Astrocyte (in vitro differentiated cells and primary cell): ENCODE results near the gene PTPN13. TPM values are rescaled to one million over a fixed set of nuclear protein-coding genes. Genes with fewer than 3 reads are reported as not detected.
A peak's percentile ranks its signal among the peaks of the same experiment; 100 is the strongest.

Experiments
- DNase-seq: peaks from one replicate; pipeline ENCODE4 v3.0.0-alpha.2; 2010; ENCODE audit warnings: low read depth
- FAIRE-seq: peaks from 2 replicates; lab custom pipeline; 2011; peaks lifted over from hg19 to GRCh38; lab: Jason Lieb, UNC
- H2AFZ ChIP-seq: 2 replicates; pipeline ENCODE4 v1.6.0; 2012; ENCODE audit warnings: low read depth, low read length, inconsistent platforms
- H3K27ac ChIP-seq: 2 replicates; pipeline ENCODE4 v1.5.1; 2011; ENCODE audit warnings: low read depth, low read length, inconsistent platforms
- H3K27me3 ChIP-seq: 2 replicates; pipeline ENCODE4 v1.6.0; 2011; ENCODE audit warnings: low read length, inconsistent platforms; ENCODE audit not compliant: insufficient read depth
- H3K36me3 ChIP-seq: 2 replicates; pipeline ENCODE4 v1.5.1; 2011; ENCODE audit warnings: low read length, inconsistent platforms; ENCODE audit not compliant: insufficient read depth
- H3K4me1 ChIP-seq: 2 replicates; pipeline ENCODE4 v1.5.1; 2011; ENCODE audit warnings: low read length, inconsistent platforms; ENCODE audit not compliant: insufficient read depth
- H3K4me2 ChIP-seq: 2 replicates; pipeline ENCODE4 v1.6.0; 2012; ENCODE audit warnings: low read length, inconsistent platforms
- H3K4me3 ChIP-seq: 2 replicates; pipeline ENCODE4 v1.5.1; 2011; ENCODE audit warnings: low read depth, mild to moderate bottlenecking, low read length, inconsistent platforms; ENCODE audit not compliant: insufficient read depth
- H3K79me2 ChIP-seq: 2 replicates; pipeline ENCODE4 v1.6.0; 2012; ENCODE audit warnings: mild to moderate bottlenecking, low read length, inconsistent platforms; ENCODE audit not compliant: insufficient read depth
- H3K9ac ChIP-seq: 2 replicates; pipeline ENCODE4 v1.6.0; 2012; ENCODE audit warnings: mild to moderate bottlenecking, low read length, inconsistent platforms
- H3K9me3 ChIP-seq: 2 replicates; pipeline ENCODE4 v1.5.1; 2012; ENCODE audit warnings: low read depth, mild to moderate bottlenecking, low read length, inconsistent platforms; ENCODE audit not compliant: insufficient read depth
- H4K20me1 ChIP-seq: 2 replicates; pipeline ENCODE4 v1.6.0; 2012; ENCODE audit warnings: low read length, inconsistent platforms; ENCODE audit not compliant: insufficient read depth
- H3K27ac Mint-ChIP-seq: one replicate; pipeline ENCODE4 v1.8.0; 2021; ENCODE audit warnings: mild to moderate bottlenecking, mixed read lengths; ENCODE audit not compliant: unreplicated experiment
- H3K27me3 Mint-ChIP-seq: one replicate; pipeline ENCODE4 v1.8.0; 2021; ENCODE audit warnings: low read depth, mixed read lengths; ENCODE audit not compliant: unreplicated experiment
- H3K36me3 Mint-ChIP-seq: one replicate; pipeline ENCODE4 v1.8.0; 2021; ENCODE audit warnings: low read depth, mixed read lengths; ENCODE audit not compliant: unreplicated experiment
- H3K4me1 Mint-ChIP-seq: one replicate; pipeline ENCODE4 v1.8.0; 2021; ENCODE audit warnings: low read depth, mixed read lengths; ENCODE audit not compliant: unreplicated experiment
- H3K4me3 Mint-ChIP-seq: one replicate; pipeline ENCODE4 v1.8.0; 2021; ENCODE audit warnings: mild to moderate bottlenecking, moderate library complexity, mixed read lengths; ENCODE audit not compliant: unreplicated experiment
- H3K9me3 Mint-ChIP-seq: one replicate; pipeline ENCODE4 v1.8.0; 2021; ENCODE audit warnings: mild to moderate bottlenecking, mixed read lengths; ENCODE audit not compliant: unreplicated experiment
- CTCF ChIP-seq: IDR thresholded peaks from 2 replicates; pipeline ENCODE4 v1.5.1; 2011; ENCODE audit warnings: low read depth, mild to moderate bottlenecking, inconsistent platforms, low read length, moderate library complexity; ENCODE audit not compliant: insufficient read depth
- EZH2 ChIP-seq: IDR thresholded peaks from 2 replicates; pipeline ENCODE4 v1.6.1; 2012; ENCODE audit warnings: mild to moderate bottlenecking, low read length, inconsistent platforms; ENCODE audit not compliant: insufficient read depth
- total RNA-seq: library from RNA; stranded (reverse); gene quantifications from 2 replicates; pipeline ENCODE4 v1.2.1, GENCODE V29; 2021

The PTPN13 gene
- total RNA-seq, 1 donor from 2014 or later: 46.2 TPM

- no peaks in the 10 kb centered on the region for H3K4me1 ChIP-seq
- H3K9me3 ChIP-seq: no peaks in the 10 kb centered on the region
- Mint-ChIP-seq H3K27ac (no peak overlapping the region), H3K4me3 (no peak overlapping the region), H3K27me3 (no peaks in the 10 kb centered on the region), H3K9me3 (no peaks in the 10 kb centered on the region), H3K36me3 (peaks cover 12% of the 10 kb centered on the region), H3K4me1 (peaks cover 12% of the 10 kb centered on the region)
- TF ChIP-seq EZH2 (no peak), CTCF (no peak)
- FAIRE-seq (no peak), DNase-seq (no peak)
- no peak overlapping the region for H3K27ac ChIP-seq
- no peaks in the 10 kb centered on the region for H4K20me1 ChIP-seq
- no peak overlapping the region for H3K4me3 ChIP-seq
- no peak overlapping the region for H3K9ac ChIP-seq
- H3K79me2 ChIP-seq: no peaks in the 10 kb centered on the region
- H3K36me3 ChIP-seq: no peaks in the 10 kb centered on the region
- H3K4me2 ChIP-seq: no peak overlapping the region
- no peak overlapping the region for H2AFZ ChIP-seq
- no peaks in the 10 kb centered on the region for H3K27me3 ChIP-seq
These were observed 227.0 kb downstream of the PTPN13 start for GRCh38 chr4:86821151-86821550.

GRCh38 chr4:86822136-86822535 lies 228.0 kb downstream of the PTPN13 start:
- Histone ChIP-seq H3K4me3 (no peak overlapping the region), H3K36me3 (no peaks in the 10 kb centered on the region), H3K4me2 (no peak overlapping the region), H3K9ac (no peak overlapping the region), H3K27me3 (no peaks in the 10 kb centered on the region), H3K27ac (no peak overlapping the region), H3K79me2 (no peaks in the 10 kb centered on the region), H3K4me1 (no peaks in the 10 kb centered on the region), H4K20me1 (no peaks in the 10 kb centered on the region), H2AFZ (no peak overlapping the region), H3K9me3 (no peaks in the 10 kb centered on the region)
- Mint-ChIP-seq H3K27ac (no peak overlapping the region), H3K4me3 (no peak overlapping the region), H3K27me3 (no peaks in the 10 kb centered on the region), H3K36me3 (peaks cover 7% of the 10 kb centered on the region), H3K9me3 (no peaks in the 10 kb centered on the region), H3K4me1 (peaks cover 12% of the 10 kb centered on the region)
- FAIRE-seq: no peak
- TF ChIP-seq CTCF (no peak), EZH2 (no peak)
- peak; percentile 5 for DNase-seq

GRCh38 chr4:86825511-86825910 lies 231.4 kb downstream of the PTPN13 start:
- H3K9ac ChIP-seq: no peak overlapping the region
- DNase-seq: peak; percentile 4
- TF ChIP-seq CTCF (no peak), EZH2 (no peak)
- Mint-ChIP-seq H3K27me3 (no peaks in the 10 kb centered on the region), H3K4me1 (peaks cover 5% of the 10 kb centered on the region), H3K4me3 (no peak overlapping the region), H3K27ac (no peak overlapping the region), H3K36me3 (no peaks in the 10 kb centered on the region), H3K9me3 (peaks cover 5% of the 10 kb centered on the region)
- no peaks in the 10 kb centered on the region for H3K27me3 ChIP-seq
- H3K4me1 ChIP-seq: no peaks in the 10 kb centered on the region
- H3K4me2 ChIP-seq: no peak overlapping the region
- H4K20me1 ChIP-seq: no peaks in the 10 kb centered on the region
- H3K9me3 ChIP-seq: no peaks in the 10 kb centered on the region
- no peaks in the 10 kb centered on the region for H3K79me2 ChIP-seq
- H3K36me3 ChIP-seq: no peaks in the 10 kb centered on the region
- no peak overlapping the region for H3K4me3 ChIP-seq
- H3K27ac ChIP-seq: no peak overlapping the region
- no peak for FAIRE-seq
- H2AFZ ChIP-seq: no peak overlapping the region
